Body of pancreas (tissue), 4 donors: ENCODE measurements around the gene APC2.
"Not testable (repeated sequence)": the region's sequence is repeated elsewhere in the genome, so short reads cannot be mapped to it uniquely, and the experiment has no call there.

ENCODE experiments used
- CTCF ChIP-seq, 7 experiments: fragments of 450-650 bp in 4 of 7; fragments of 200-600 bp in 3 of 7; sonication (generic) in 3 of 7; IDR thresholded peaks; one replicate each; pipeline ENCODE4 v1.5.1; 2016 to 2019; ENCODE audit warnings: antibody characterized with exemption in 7 of 7
- POLR2A ChIP-seq, 3 donors: fragments of 450-650 bp; IDR thresholded peaks; one replicate each; pipeline ENCODE4 v1.6.1; 2016; ENCODE audit warnings: antibody characterized with exemption in 3 of 3, mild to moderate bottlenecking in 2 of 3

- not testable (repeated sequence) for TF ChIP-seq CTCF, POLR2A (IDR thresholded peaks at IDR 0.05)
Observed at GRCh38 chr19:1499231-1499630, 49.3 kb downstream of the APC2 start.
